Astrocyte of the spinal cord (primary cell): ENCODE results near the gene QSOX1.

Experiments
- DNase-seq: peaks from one replicate; pipeline ENCODE4 v3.0.0; 2011; ENCODE audit warnings: low read depth, low spot score
- H3K4me3 ChIP-seq: 2 replicates; pipeline ENCODE4 v1.5.1; 2011; ENCODE audit warnings: low read depth, mild to moderate bottlenecking, low read length, moderate library complexity
- CTCF ChIP-seq: IDR thresholded peaks from 2 replicates; pipeline ENCODE4 v1.5.1; 2012; ENCODE audit warnings: low read depth, mild to moderate bottlenecking, low read length, inconsistent platforms
- in situ Hi-C: cut with HindIII; loops from 2 replicates; pipeline ENCODE4 v1.10.0; 2017; ENCODE audit warnings: low sequenced_read_pairs

QSOX1 gene

GRCh38 chr1:180251526-180252305 is 97.0 kb downstream of the QSOX1 start:
- no peak overlapping the region for H3K4me3 ChIP-seq
- in situ Hi-C loops = no loop called here
- DNase-seq = no peak
- TF ChIP-seq CTCF = no peak

GRCh38 chr1:180252638-180253536 is 98.2 kb downstream of the QSOX1 start:
- H3K4me3 ChIP-seq = no peak overlapping the region
- DNase-seq = peak; percentile 59
- in situ Hi-C loops = no loop called here
- TF ChIP-seq CTCF = peak; percentile 89
